Putamen (tissue), 1 donor: Measurements from ENCODE around the gene PLCH1.
A peak's percentile ranks its signal among the peaks of the same experiment; 100 is the strongest.
"Not testable (repeated sequence)": the region's sequence is repeated elsewhere in the genome, so short reads cannot be mapped to it uniquely, and the experiment has no call there.

Experiments
- DNase-seq: peaks from one replicate; pipeline ENCODE4 v3.0.0-alpha.2; 2016; ENCODE audit warnings: low spot score

PLCH1 gene

GRCh38 chr3:155643581-155644165, 101.2 kb downstream of the PLCH1 start:
- DNase-seq: no peak

- DNase-seq: no peak
Observed at GRCh38 chr3:155641956-155642355, 102.9 kb downstream of the PLCH1 start.

- DNase-seq: no peak
Observed at GRCh38 chr3:155640098-155640497, 104.8 kb downstream of the PLCH1 start.

GRCh38 chr3:155639462-155640055, 105.3 kb downstream of the PLCH1 start:
- no peak for DNase-seq

GRCh38 chr3:155638461-155638860, 106.4 kb downstream of the PLCH1 start:
- not testable (repeated sequence) for DNase-seq

- DNase-seq: no peak
Observed at GRCh38 chr3:155637567-155637966, 107.3 kb downstream of the PLCH1 start.

GRCh38 chr3:155635056-155635455, 109.8 kb downstream of the PLCH1 start:
- no peak for DNase-seq

GRCh38 chr3:155634121-155634719, 110.7 kb downstream of the PLCH1 start:
- DNase-seq: no peak

- DNase-seq: peak; percentile 4
Observed at GRCh38 chr3:155631323-155632019, 113.4 kb downstream of the PLCH1 start.

- DNase-seq: no peak
Observed at GRCh38 chr3:155629556-155629955, 115.3 kb downstream of the PLCH1 start.

- DNase-seq: no peak
Observed at GRCh38 chr3:155629056-155629455, 115.8 kb downstream of the PLCH1 start.

GRCh38 chr3:155622647-155623046, 122.2 kb downstream of the PLCH1 start:
- DNase-seq: not testable (repeated sequence)

- DNase-seq: not testable (repeated sequence)
Observed at GRCh38 chr3:155620552-155620951, 124.3 kb downstream of the PLCH1 start.

GRCh38 chr3:155619118-155619915, 125.6 kb downstream of the PLCH1 start:
- DNase-seq: no peak

GRCh38 chr3:155618543-155618942, 126.3 kb downstream of the PLCH1 start:
- DNase-seq: no peak

GRCh38 chr3:155617346-155617925, 127.4 kb downstream of the PLCH1 start:
- no peak for DNase-seq

- not testable (repeated sequence) for DNase-seq
Observed at GRCh38 chr3:155615141-155615540, 129.7 kb downstream of the PLCH1 start.

- DNase-seq: not testable (repeated sequence)
Observed at GRCh38 chr3:155614410-155614809, 130.5 kb downstream of the PLCH1 start.

GRCh38 chr3:155611456-155611855, 133.4 kb downstream of the PLCH1 start:
- no peak for DNase-seq

- DNase-seq: no peak
Observed at GRCh38 chr3:155609586-155609985, 135.3 kb downstream of the PLCH1 start.

GRCh38 chr3:155608228-155608920, 136.5 kb downstream of the PLCH1 start:
- DNase-seq: no peak
